HepG2 (cell line): Measurements from ENCODE around the gene BCL6. TPM values are rescaled to one million over a fixed set of nuclear protein-coding genes. Genes with fewer than 3 reads are reported as not detected.

ENCODE experiments used
- EZH2 ChIP-seq: conservative IDR thresholded peaks from 2 replicates; pipeline ENCODE4 v1.6.1; 2012; ENCODE audit warnings: mild to moderate bottlenecking, low read depth, low read length, moderate library complexity
- HES4 ChIP-seq: sonication (generic); formaldehyde crosslinking; IDR thresholded peaks from 2 replicates; pipeline ENCODE4 v1.9.0; 2021; ENCODE audit warnings: mild to moderate bottlenecking, missing genetic modification reagents, borderline replicate concordance
- IRF2 ChIP-seq: IDR thresholded peaks from 2 replicates; pipeline ENCODE4 v1.6.1; 2018; ENCODE audit warnings: missing genetic modification reagents, missing compliant biosample characterization
- JUN ChIP-seq: sonication (generic); formaldehyde crosslinking; IDR thresholded peaks from 2 replicates; pipeline ENCODE4 v1.4.0; 2020; ENCODE audit warnings: mild to moderate bottlenecking, missing genetic modification reagents
- KMT2A ChIP-seq: sonication (generic); formaldehyde crosslinking; IDR thresholded peaks from 2 replicates; pipeline ENCODE4 v1.4.0; 2020; ENCODE audit warnings: missing genetic modification reagents
- NR2F6 ChIP-seq, 2 experiments: IDR thresholded peaks; 2 replicates each; pipeline ENCODE4 v1.6.1; 2016; ENCODE audit warnings: antibody characterized with exemption in 1 of 2, mild to moderate bottlenecking in 1 of 2
- TBX2 ChIP-seq: sonication (generic); formaldehyde crosslinking; IDR thresholded peaks from 2 replicates; pipeline ENCODE4 v1.5.0; 2020; ENCODE audit warnings: missing genetic modification reagents, mild to moderate bottlenecking, borderline replicate concordance
- ZNF776 ChIP-seq: sonication (generic); formaldehyde crosslinking; IDR thresholded peaks from 2 replicates; pipeline ENCODE4 v1.4.0; 2020; ENCODE audit warnings: mild to moderate bottlenecking, missing genetic modification reagents
- polyA plus RNA-seq, 8 experiments: library from polyadenylated mRNA; depleted of rRNA in 3 of 8; stranded (reverse) in 7 of 8; unstranded in 1 of 8; fragments of >200 nt; fragmentation: Illumina TruSeq in 4 of 8; extraction: Trizol in 4 of 8; gene quantifications; 2 replicates each; pipeline versions ENCODE4 v1.2.1 to v1.2.3, GENCODE V29; 2011 to 2016; ENCODE audit warnings: low read depth in 4 of 8, missing spikeins in 1 of 8, mixed read lengths in 1 of 8; ENCODE audit not compliant: insufficient read depth in 1 of 8
- total RNA-seq, 5 experiments: library from RNA; depleted of rRNA; stranded (reverse); fragments of >200 nt; fragmentation: Illumina TruSeq; extraction: Trizol; gene quantifications; 2 replicates each; pipeline ENCODE4 v1.2.3, GENCODE V29; 2016; ENCODE audit warnings: low read depth in 1 of 5
- TF ChIP-seq, protein P1 (sequence below): sonication (generic); formaldehyde crosslinking; IDR thresholded peaks from 2 replicates; pipeline ENCODE4 v1.5.1; 2020; ENCODE audit warnings: mild to moderate bottlenecking, missing genetic modification reagents, moderate library complexity
- TF ChIP-seq, protein P2 (sequence below): sonication (generic); formaldehyde crosslinking; IDR thresholded peaks from 2 replicates; pipeline ENCODE4 v1.4.0; 2020; ENCODE audit warnings: mild to moderate bottlenecking, missing genetic modification reagents
- TF ChIP-seq, protein P3 (sequence below): sonication (generic); formaldehyde crosslinking; IDR thresholded peaks from 2 replicates; pipeline ENCODE4 v1.9.0; 2021; ENCODE audit warnings: mild to moderate bottlenecking, missing genetic modification reagents
- TF ChIP-seq, protein P4 (sequence below): sonication (generic); formaldehyde crosslinking; IDR thresholded peaks from 2 replicates; pipeline ENCODE4 v1.8.0; 2023; ENCODE audit warnings: mild to moderate bottlenecking, missing genetic modification reagents
- TF ChIP-seq, protein P5 (sequence below): sonication (generic); formaldehyde crosslinking; IDR thresholded peaks from 2 replicates; pipeline ENCODE4 v1.9.0; 2022; ENCODE audit warnings: missing genetic modification reagents, mild to moderate bottlenecking, borderline replicate concordance

Gene BCL6
- total and polyA plus RNA-seq, 2 of the 13 experiments (the other 11 are each of a cell fraction or from before 2014, with no cell fraction given): 21.2 to 53.7 TPM

DNA sequence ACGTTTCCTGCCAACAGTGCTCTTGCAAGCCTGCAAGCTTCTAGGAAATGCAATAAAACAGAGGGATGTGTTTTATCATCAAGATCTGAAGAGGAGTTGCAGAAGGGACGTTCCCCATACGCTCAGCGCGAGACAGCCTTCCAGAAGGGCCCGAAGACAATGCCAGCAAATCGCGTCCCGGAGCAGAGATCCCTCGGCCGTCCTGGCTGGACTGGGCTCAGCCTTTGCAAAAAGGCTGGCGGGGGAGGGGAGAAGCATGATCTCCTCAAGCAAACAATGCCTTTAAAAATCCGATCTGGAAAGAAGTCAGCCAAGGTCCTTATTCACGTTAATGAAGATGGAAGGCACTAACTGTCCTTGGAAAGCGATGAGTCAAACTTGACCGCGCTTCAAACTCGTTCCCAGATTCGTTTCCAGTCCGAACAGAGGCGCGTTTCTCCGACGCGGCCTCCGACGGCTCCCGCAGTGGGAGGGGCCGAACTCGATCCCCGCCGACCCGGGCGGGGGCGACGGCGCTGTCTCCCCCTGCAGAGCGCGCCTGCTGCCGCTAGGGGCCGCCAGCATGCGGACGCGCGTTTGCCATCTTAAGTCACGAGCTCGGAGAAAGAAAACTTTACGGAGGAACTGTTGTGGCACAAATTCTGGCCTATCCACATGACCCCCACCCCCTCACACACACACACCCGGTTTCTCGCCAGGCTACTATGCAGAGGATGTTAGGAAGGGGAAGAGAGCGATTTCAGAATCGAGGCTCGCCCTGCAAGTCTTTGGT lies 5.5 kb downstream of the BCL6 start (continued):
- TF ChIP-seq, protein P1, sequence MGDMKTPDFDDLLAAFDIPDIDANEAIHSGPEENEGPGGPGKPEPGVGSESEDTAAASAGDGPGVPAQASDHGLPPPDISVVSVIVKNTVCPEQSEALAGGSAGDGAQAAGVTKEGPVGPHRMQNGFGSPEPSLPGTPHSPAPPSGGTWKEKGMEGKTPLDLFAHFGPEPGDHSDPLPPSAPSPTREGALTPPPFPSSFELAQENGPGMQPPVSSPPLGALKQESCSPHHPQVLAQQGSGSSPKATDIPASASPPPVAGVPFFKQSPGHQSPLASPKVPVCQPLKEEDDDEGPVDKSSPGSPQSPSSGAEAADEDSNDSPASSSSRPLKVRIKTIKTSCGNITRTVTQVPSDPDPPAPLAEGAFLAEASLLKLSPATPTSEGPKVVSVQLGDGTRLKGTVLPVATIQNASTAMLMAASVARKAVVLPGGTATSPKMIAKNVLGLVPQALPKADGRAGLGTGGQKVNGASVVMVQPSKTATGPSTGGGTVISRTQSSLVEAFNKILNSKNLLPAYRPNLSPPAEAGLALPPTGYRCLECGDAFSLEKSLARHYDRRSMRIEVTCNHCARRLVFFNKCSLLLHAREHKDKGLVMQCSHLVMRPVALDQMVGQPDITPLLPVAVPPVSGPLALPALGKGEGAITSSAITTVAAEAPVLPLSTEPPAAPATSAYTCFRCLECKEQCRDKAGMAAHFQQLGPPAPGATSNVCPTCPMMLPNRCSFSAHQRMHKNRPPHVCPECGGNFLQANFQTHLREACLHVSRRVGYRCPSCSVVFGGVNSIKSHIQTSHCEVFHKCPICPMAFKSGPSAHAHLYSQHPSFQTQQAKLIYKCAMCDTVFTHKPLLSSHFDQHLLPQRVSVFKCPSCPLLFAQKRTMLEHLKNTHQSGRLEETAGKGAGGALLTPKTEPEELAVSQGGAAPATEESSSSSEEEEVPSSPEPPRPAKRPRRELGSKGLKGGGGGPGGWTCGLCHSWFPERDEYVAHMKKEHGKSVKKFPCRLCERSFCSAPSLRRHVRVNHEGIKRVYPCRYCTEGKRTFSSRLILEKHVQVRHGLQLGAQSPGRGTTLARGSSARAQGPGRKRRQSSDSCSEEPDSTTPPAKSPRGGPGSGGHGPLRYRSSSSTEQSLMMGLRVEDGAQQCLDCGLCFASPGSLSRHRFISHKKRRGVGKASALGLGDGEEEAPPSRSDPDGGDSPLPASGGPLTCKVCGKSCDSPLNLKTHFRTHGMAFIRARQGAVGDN (CRISPR knock-in tag): peak; percentile 87
- TF ChIP-seq ZNF776 (CRISPR knock-in tag) (no peak), IRF2 (CRISPR knock-in tag) (0 out of 2 replicates have a peak, but pooled peaks have one; percentile 63), HES4 (CRISPR knock-in tag) (0 out of 2 replicates have a peak, but pooled peaks have one; percentile 22), KMT2A (peak; percentile 94), JUN (CRISPR knock-in tag) (peak; percentile 30; the same call in 1 of the 2 replicates), NR2F6 (IDR thresholded peaks at IDR 0.05) (no peak), NR2F6 (CRISPR knock-in tag; IDR thresholded peaks at IDR 0.05) (peak; percentile 17; the same call in 1 of the 2 replicates), EZH2 (no peak), TBX2 (CRISPR knock-in tag) (peak; percentile 35)
- TF ChIP-seq, protein P2, sequence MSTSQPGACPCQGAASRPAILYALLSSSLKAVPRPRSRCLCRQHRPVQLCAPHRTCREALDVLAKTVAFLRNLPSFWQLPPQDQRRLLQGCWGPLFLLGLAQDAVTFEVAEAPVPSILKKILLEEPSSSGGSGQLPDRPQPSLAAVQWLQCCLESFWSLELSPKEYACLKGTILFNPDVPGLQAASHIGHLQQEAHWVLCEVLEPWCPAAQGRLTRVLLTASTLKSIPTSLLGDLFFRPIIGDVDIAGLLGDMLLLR: no peak
- TF ChIP-seq, protein P3, sequence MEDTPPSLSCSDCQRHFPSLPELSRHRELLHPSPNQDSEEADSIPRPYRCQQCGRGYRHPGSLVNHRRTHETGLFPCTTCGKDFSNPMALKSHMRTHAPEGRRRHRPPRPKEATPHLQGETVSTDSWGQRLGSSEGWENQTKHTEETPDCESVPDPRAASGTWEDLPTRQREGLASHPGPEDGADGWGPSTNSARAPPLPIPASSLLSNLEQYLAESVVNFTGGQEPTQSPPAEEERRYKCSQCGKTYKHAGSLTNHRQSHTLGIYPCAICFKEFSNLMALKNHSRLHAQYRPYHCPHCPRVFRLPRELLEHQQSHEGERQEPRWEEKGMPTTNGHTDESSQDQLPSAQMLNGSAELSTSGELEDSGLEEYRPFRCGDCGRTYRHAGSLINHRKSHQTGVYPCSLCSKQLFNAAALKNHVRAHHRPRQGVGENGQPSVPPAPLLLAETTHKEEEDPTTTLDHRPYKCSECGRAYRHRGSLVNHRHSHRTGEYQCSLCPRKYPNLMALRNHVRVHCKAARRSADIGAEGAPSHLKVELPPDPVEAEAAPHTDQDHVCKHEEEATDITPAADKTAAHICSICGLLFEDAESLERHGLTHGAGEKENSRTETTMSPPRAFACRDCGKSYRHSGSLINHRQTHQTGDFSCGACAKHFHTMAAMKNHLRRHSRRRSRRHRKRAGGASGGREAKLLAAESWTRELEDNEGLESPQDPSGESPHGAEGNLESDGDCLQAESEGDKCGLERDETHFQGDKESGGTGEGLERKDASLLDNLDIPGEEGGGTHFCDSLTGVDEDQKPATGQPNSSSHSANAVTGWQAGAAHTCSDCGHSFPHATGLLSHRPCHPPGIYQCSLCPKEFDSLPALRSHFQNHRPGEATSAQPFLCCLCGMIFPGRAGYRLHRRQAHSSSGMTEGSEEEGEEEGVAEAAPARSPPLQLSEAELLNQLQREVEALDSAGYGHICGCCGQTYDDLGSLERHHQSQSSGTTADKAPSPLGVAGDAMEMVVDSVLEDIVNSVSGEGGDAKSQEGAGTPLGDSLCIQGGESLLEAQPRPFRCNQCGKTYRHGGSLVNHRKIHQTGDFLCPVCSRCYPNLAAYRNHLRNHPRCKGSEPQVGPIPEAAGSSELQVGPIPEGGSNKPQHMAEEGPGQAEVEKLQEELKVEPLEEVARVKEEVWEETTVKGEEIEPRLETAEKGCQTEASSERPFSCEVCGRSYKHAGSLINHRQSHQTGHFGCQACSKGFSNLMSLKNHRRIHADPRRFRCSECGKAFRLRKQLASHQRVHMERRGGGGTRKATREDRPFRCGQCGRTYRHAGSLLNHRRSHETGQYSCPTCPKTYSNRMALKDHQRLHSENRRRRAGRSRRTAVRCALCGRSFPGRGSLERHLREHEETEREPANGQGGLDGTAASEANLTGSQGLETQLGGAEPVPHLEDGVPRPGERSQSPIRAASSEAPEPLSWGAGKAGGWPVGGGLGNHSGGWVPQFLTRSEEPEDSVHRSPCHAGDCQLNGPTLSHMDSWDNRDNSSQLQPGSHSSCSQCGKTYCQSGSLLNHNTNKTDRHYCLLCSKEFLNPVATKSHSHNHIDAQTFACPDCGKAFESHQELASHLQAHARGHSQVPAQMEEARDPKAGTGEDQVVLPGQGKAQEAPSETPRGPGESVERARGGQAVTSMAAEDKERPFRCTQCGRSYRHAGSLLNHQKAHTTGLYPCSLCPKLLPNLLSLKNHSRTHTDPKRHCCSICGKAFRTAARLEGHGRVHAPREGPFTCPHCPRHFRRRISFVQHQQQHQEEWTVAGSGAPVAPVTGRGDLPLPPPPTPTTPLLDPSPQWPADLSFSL (CRISPR knock-in tag): 0 out of 2 replicates have a peak, but pooled peaks have one; percentile 36
- TF ChIP-seq, protein P4, sequence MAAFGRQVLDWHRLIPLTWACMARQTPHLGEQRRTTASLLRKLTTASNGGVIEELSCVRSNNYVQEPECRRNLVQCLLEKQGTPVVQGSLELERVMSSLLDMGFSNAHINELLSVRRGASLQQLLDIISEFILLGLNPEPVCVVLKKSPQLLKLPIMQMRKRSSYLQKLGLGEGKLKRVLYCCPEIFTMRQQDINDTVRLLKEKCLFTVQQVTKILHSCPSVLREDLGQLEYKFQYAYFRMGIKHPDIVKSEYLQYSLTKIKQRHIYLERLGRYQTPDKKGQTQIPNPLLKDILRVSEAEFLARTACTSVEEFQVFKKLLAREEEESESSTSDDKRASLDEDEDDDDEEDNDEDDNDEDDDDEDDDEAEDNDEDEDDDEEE (CRISPR knock-in tag): peak; percentile 52; the same call in 1 of the 2 replicates
- TF ChIP-seq, protein P5, sequence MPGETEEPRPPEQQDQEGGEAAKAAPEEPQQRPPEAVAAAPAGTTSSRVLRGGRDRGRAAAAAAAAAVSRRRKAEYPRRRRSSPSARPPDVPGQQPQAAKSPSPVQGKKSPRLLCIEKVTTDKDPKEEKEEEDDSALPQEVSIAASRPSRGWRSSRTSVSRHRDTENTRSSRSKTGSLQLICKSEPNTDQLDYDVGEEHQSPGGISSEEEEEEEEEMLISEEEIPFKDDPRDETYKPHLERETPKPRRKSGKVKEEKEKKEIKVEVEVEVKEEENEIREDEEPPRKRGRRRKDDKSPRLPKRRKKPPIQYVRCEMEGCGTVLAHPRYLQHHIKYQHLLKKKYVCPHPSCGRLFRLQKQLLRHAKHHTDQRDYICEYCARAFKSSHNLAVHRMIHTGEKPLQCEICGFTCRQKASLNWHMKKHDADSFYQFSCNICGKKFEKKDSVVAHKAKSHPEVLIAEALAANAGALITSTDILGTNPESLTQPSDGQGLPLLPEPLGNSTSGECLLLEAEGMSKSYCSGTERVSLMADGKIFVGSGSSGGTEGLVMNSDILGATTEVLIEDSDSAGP (CRISPR knock-in tag): no peak
